ENCODE results near the gene FBXL15.

DNA sequence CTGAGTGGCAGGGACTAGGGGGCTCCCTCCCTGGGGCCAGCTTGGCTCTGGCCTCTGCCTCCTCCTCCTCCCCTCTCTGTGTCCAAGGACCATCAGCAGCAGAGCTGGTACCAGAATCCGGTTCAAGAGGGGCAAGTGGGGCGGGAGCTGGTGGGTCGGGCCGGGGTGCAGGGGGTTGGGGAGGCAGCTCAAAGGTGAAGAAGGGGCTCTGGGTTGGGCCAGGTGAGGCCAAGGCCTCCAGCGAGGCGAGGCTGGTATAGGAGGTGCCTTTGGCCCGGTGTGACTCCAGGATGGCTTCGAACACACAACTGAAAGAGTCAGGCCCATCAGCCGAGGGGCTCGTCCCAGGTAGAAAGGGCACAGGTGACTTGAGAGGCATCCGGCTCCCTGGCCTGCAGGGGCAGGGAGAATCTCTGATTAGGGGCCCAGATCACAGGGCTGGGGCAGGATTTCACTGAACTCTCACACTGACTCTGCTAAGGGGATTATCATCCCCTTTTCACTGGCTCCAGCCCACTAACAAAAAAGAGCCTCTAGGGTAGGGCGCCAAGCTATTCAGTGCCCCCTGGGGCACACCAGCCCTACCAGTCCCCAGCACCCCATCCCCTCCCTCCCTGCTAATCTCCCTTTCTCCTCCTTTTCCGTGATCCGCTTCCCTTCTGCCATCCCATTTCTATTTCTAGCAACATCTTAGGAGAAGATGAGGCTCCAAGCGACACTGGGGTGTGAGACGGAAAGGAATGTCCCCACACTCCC lies 6.7 kb upstream of the FBXL15 start:
- TF ChIP-seq RCOR1 (IDR thresholded peaks at IDR 0.05; ENCODE audit: borderline replicate concordance in 1 of 2, low read depth in 2 of 2, low read length in 2 of 2) (no peak), ELF1 (tag; IDR thresholded peaks at IDR 0.05) (no peak), HNRNPLL (IDR thresholded peaks at IDR 0.05; ENCODE audit: low read depth, low read length, poor library complexity, severe bottlenecking) (no peak)
- TF ChIP-seq, protein P1, sequence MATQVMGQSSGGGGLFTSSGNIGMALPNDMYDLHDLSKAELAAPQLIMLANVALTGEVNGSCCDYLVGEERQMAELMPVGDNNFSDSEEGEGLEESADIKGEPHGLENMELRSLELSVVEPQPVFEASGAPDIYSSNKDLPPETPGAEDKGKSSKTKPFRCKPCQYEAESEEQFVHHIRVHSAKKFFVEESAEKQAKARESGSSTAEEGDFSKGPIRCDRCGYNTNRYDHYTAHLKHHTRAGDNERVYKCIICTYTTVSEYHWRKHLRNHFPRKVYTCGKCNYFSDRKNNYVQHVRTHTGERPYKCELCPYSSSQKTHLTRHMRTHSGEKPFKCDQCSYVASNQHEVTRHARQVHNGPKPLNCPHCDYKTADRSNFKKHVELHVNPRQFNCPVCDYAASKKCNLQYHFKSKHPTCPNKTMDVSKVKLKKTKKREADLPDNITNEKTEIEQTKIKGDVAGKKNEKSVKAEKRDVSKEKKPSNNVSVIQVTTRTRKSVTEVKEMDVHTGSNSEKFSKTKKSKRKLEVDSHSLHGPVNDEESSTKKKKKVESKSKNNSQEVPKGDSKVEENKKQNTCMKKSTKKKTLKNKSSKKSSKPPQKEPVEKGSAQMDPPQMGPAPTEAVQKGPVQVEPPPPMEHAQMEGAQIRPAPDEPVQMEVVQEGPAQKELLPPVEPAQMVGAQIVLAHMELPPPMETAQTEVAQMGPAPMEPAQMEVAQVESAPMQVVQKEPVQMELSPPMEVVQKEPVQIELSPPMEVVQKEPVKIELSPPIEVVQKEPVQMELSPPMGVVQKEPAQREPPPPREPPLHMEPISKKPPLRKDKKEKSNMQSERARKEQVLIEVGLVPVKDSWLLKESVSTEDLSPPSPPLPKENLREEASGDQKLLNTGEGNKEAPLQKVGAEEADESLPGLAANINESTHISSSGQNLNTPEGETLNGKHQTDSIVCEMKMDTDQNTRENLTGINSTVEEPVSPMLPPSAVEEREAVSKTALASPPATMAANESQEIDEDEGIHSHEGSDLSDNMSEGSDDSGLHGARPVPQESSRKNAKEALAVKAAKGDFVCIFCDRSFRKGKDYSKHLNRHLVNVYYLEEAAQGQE (IDR thresholded peaks at IDR 0.05; ENCODE audit: borderline replicate concordance): no peak
- TF ChIP-seq, protein P1 (CRISPR knock-in tag; IDR thresholded peaks at IDR 0.05; ENCODE audit: low read depth): no peak
- TF ChIP-seq, protein P2, sequence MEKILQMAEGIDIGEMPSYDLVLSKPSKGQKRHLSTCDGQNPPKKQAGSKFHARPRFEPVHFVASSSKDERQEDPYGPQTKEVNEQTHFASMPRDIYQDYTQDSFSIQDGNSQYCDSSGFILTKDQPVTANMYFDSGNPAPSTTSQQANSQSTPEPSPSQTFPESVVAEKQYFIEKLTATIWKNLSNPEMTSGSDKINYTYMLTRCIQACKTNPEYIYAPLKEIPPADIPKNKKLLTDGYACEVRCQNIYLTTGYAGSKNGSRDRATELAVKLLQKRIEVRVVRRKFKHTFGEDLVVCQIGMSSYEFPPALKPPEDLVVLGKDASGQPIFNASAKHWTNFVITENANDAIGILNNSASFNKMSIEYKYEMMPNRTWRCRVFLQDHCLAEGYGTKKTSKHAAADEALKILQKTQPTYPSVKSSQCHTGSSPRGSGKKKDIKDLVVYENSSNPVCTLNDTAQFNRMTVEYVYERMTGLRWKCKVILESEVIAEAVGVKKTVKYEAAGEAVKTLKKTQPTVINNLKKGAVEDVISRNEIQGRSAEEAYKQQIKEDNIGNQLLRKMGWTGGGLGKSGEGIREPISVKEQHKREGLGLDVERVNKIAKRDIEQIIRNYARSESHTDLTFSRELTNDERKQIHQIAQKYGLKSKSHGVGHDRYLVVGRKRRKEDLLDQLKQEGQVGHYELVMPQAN (IDR thresholded peaks at IDR 0.05; ENCODE audit: borderline replicate concordance): no peak
